GM18870 (cell line): ENCODE data around the gene CSTPP1.
"Not testable (repeated sequence)": the region's sequence is repeated elsewhere in the genome, so short reads cannot be mapped to it uniquely, and the experiment has no call there.

Source experiments
- ATAC-seq: cut with Tn5 transposase; IDR thresholded peaks from one replicate; pipeline ENCODE4 v1.9.1; 2021; ENCODE audit warnings: moderate library complexity; ENCODE audit not compliant: unreplicated experiment

The CSTPP1 gene

GRCh38 chr11:46907606-46908005, 29.0 kb upstream of the CSTPP1 start:
- ATAC-seq = no peak

DNA sequence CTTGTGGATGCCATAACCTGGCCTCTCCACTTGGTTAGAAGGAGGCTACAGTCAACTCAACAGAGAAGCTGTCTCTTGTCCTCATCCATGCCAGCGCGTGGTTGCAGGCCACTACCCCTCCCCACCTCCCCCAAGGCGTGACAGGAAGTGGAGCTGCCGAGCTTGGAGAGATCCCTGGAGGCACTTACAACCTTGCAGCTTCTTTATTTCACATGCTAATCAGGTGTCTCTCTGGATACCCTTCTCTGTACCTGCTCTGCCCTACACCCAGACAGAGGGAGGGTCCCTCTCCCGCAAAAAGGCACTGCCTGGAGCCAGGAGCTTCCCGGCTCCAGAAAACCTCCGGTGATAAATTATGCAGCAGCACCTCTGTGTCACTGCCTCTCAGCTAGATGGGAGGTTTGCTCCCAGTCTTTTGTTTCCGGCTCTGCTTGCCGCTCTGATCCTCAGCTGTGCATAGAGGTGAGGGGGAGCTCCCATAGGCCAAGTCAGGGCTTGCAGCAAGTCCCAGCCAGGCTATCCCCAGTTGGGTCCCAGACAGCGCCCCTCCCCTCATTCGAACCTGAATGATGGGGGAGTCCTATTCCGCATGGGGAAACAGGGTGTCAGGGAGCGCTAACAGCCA, 23.9 kb upstream of the CSTPP1 start:
- no peak for ATAC-seq

- no peak for ATAC-seq
Observed at GRCh38 chr11:46913484-46913883, 23.1 kb upstream of the CSTPP1 start.

- ATAC-seq = no peak
Observed at GRCh38 chr11:46914363-46914762, 22.2 kb upstream of the CSTPP1 start.

GRCh38 chr11:46914910-46915309, 21.7 kb upstream of the CSTPP1 start:
- ATAC-seq = no peak

GRCh38 chr11:46916286-46917108, 20.1 kb upstream of the CSTPP1 start:
- ATAC-seq = no peak

DNA sequence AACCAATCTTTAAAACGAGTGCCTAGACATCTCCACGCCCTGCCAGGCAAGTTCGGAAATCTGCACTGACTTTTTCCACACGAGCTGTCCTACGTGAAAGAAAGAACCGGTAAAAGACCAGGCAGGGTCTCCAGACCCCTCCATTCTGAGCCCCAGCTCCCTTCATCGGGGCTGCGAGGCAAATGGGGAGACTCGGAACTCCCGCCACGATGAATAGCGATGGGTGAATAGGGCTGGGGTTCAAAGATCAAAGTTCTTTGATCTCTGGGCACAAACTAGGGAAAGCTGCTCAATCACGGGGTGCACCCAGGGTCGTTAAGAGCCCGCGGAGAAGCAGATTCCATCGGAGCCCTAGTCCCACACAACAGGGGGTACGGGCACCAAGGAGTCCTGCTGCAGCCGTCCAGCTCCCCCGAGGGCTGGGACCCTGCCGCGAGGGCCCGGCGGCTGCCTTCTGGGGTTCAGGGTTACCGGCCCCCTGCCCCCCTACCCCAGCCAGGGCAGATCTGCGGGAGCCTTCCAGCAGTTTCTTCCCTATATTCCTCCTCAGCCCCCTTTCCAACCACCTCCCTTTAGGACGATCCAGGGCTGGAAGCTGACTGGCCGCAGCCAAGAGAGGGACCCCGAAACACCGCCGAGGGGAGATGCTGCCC, 19.3 kb upstream of the CSTPP1 start:
- no peak for ATAC-seq

GRCh38 chr11:46917762-46918082, 18.8 kb upstream of the CSTPP1 start:
- ATAC-seq = no peak

- ATAC-seq = no peak
Observed at GRCh38 chr11:46918083-46918787, 18.3 kb upstream of the CSTPP1 start, which contains the start of gene LRP4. LRP4 (minus strand) TSS chr11:46918550; CDS start chr11:46918379, 171 bp downstream.

DNA sequence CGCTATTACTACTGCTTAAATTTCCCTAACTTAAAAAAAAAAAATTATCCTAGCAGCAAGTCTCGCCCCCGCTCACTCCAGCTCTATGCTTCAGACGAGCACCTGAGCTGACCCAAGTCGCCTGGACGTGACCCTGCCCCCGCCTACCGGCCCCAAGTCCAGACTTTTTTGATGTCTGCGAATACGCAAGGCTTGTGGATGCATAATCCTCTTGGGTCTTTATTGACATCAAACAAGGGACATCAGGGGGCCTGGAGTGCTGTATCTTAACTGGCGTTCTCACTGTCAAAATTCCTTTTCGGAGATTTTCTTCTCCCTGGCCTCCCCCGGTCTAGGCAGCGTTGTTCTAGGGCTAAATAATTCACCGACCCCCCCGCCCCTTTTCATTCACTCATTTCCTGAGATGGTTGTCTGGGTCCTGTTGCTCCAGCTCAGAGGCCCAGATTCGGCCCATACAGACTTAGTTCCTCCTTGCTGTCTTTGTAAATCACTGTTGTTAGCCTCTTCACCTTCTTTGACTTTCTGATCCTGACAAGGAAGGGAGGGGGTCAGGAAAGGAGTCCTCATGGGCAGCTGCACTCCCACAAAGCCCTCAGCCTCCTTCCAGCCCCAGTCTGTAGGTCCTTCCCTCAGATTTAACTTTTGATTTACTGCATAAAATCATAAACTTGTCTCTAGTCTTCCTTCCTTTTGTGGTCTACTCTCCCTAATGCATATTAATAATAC, 17.6 kb upstream of the CSTPP1 start:
- ATAC-seq = no peak

DNA sequence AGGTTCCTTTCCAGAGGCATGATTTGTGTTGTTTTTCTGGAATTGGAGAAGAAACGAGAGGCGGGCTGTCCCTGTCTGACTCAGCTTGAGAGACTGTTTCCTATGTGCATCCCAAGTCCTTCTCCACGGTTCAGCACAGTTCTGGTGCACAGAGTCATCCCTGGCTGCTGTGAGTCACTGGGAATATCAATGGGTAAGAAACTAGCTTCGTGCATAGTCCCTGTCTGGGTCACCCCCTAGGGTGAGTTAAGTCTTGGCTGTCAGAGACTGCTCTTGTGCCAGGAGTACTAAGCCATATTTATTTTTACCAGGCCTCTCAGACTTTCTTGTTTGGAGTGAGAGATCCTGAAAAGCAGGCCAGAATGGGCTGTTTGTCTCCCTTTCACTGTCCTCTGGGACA, 15.8 kb upstream of the CSTPP1 start:
- ATAC-seq = no peak

- not testable (repeated sequence) for ATAC-seq
Observed at GRCh38 chr11:46927928-46928327, 8.6 kb upstream of the CSTPP1 start.

GRCh38 chr11:46928701-46929100, 7.9 kb upstream of the CSTPP1 start:
- not testable (repeated sequence) for ATAC-seq

DNA sequence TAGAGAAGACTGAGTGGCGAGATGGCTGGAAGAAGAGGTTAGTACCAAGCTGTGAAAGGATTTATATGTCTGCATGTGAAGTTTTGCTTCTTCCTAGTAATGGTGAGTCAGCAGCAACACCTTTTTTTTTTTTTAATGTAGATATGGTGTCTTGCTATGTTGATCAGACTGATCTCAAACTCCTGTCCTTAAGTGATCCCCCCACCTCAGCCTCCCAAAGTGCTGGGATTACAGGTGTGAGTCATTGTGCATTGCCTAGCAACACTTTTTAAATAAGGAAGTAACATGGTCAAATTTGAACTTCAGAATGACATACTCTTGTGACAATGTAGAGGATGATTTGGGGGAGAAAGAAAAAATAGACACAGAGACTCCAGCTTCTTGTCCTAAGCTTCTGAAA, 6.5 kb upstream of the CSTPP1 start:
- ATAC-seq = no peak

GRCh38 chr11:46942172-46942571, 5.6 kb downstream of the CSTPP1 start:
- ATAC-seq = no peak

DNA sequence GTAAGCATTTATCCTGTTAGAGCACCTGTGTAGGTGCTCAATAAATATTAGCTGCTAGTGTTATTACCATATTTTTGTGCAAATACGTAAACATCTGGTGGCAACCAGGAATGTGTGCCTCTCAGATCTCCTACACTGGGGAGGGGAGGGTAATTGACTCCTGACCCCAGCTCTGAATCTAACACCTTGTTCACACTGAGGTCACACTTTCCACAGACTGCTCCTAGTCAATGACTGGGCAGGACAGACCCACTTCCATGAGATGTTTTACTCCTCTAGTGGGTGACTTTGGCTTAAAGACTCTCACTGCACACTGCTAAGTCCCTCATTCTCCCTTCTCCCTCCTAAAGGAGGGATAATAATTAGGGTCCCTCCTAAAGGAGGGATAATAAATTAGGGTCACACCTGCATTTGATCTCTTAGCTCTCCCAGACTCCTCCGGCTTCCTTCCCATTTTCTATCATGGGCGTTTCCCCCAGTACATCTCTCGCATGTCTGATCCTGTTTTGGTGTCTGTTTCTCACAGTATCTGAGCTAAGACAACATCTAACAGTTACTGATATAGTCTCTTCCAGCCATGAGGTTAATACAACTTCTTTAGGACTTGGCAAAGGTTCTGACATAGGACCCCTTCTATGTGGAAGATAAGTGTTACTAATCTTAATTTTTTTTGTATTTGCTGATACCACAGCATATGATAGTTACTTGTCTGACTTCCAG, 8.0 kb downstream of the CSTPP1 start:
- no peak for ATAC-seq

- no peak for ATAC-seq
Observed at GRCh38 chr11:46947399-46948077, 11.0 kb downstream of the CSTPP1 start.

- no peak for ATAC-seq
Observed at GRCh38 chr11:46948378-46949131, 12.0 kb downstream of the CSTPP1 start.

- no peak for ATAC-seq
Observed at GRCh38 chr11:46949297-46949696, 12.7 kb downstream of the CSTPP1 start.
